GM12872 (cell line): ENCODE results near the gene SUCLA2.

Source experiments
- TF ChIP-seq, protein P1 (sequence below): IDR thresholded peaks from 3 replicates; pipeline ENCODE4 v1.5.1; 2011; ENCODE audit warnings: low read depth, mild to moderate bottlenecking, low read length, moderate library complexity; ENCODE audit not compliant: insufficient read depth

The SUCLA2 gene

DNA sequence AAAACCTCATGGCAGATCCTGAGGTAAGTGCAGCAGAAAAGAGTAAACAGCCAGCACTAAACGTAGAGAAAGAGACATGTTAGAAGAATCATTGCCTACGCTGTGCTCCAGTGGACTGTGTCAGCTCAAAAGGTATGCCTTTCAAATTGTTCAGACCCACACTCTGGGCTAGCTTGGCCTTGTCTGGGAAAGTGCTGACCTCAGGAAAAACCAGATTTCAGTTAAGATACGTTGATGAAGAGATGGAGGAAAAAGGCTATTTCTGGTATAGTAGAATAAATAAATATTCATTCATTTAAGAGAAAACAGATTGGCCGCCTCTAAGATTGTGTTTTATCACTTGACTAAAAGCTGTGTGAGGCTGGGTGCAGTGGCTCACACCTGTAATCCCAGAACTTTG is 9.6 kb upstream of the SUCLA2 start:
- TF ChIP-seq, protein P1, sequence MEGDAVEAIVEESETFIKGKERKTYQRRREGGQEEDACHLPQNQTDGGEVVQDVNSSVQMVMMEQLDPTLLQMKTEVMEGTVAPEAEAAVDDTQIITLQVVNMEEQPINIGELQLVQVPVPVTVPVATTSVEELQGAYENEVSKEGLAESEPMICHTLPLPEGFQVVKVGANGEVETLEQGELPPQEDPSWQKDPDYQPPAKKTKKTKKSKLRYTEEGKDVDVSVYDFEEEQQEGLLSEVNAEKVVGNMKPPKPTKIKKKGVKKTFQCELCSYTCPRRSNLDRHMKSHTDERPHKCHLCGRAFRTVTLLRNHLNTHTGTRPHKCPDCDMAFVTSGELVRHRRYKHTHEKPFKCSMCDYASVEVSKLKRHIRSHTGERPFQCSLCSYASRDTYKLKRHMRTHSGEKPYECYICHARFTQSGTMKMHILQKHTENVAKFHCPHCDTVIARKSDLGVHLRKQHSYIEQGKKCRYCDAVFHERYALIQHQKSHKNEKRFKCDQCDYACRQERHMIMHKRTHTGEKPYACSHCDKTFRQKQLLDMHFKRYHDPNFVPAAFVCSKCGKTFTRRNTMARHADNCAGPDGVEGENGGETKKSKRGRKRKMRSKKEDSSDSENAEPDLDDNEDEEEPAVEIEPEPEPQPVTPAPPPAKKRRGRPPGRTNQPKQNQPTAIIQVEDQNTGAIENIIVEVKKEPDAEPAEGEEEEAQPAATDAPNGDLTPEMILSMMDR: no peak

- TF ChIP-seq, protein P1: no peak
Observed at GRCh38 chr13:48009284-48009683, 8.2 kb upstream of the SUCLA2 start.

- TF ChIP-seq, protein P1: no peak
Observed at GRCh38 chr13:48006396-48006795, 5.3 kb upstream of the SUCLA2 start.

GRCh38 chr13:48004201-48004600 is 3.1 kb upstream of the SUCLA2 start:
- TF ChIP-seq, protein P1: no peak

GRCh38 chr13:48000559-48001113 is 437 bp downstream of the SUCLA2 start:
- TF ChIP-seq, protein P1: no peak

DNA sequence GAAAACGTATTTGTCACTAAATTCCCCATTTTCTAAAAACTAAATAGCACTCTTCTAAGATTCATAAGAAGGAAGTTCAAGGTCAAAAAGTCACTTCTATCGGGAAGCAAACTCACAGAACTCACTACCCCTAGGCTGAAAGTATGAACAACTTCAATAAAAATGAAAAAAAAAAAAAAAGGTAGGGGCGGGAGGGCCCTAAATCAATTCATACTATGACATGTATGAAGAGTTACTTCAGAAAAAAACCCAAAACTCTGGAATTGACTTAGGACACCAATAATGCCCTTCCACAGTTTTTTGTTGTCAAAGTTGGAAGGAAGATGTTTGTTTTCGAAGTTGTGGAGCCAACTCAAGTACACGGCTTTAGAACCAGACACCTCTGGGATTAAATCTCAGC is 1.1 kb downstream of the SUCLA2 start:
- TF ChIP-seq, protein P1: no peak

GRCh38 chr13:47997384-47997783 is 3.7 kb downstream of the SUCLA2 start:
- TF ChIP-seq, protein P1: no peak
